Caco-2 (cell line): ENCODE results near the gene TMC6. TPM values are rescaled to one million over a fixed set of nuclear protein-coding genes. Genes with fewer than 3 reads are reported as not detected.

Source experiments
- BruUV-seq: library from RNA; stranded (reverse); fragments of 400-500 nt; replicated peaks from 2 replicates; lab custom pipeline; 2021; lab: Mats Ljungman, UMichigan
- CTCF ChIA-PET: fragments of 300-600 bp; sonication (Branson Sonifier 250); formaldehyde crosslinking; loops from one replicate; lab custom pipeline; 2022; ENCODE audit warnings: antibody characterized with exemption; lab: Charles Lee
- POLR2A ChIA-PET: fragments of 300-600 bp; sonication (Branson Sonifier 250); formaldehyde crosslinking; loops from one replicate; lab custom pipeline; 2022; ENCODE audit warnings: antibody characterized with exemption; lab: Charles Lee
- DNase-seq, 2 experiments: peaks; one replicate each; pipeline versions ENCODE4 v3.0.0 to v3.0.0-alpha.2; 2020 to 2022
- H3K27me3 ChIP-seq: replicated peaks from 2 replicates; pipeline ENCODE4 v1.6.0; 2011; ENCODE audit warnings: low read length; ENCODE audit not compliant: control insufficient read depth, insufficient read depth
- H3K36me3 ChIP-seq: 2 replicates; pipeline ENCODE4 v1.5.1; 2011; ENCODE audit warnings: low read length; ENCODE audit not compliant: control insufficient read depth, insufficient read depth
- H3K4me1 ChIP-seq: fragments of 250-450 bp; sonication (Bioruptor Pico); 2 replicates; pipeline ENCODE4 v1.5.1; 2020; ENCODE audit warnings: mild to moderate bottlenecking
- H3K4me3 ChIP-seq: 2 replicates; pipeline ENCODE4 v1.5.1; 2011; ENCODE audit warnings: low read depth, mild to moderate bottlenecking, control low read depth, low read length
- H3K9me3 ChIP-seq: fragments of 250-450 bp; sonication (Bioruptor Pico); 2 replicates; pipeline ENCODE4 v1.5.1; 2020; ENCODE audit warnings: mild to moderate bottlenecking, moderate library complexity
- H3K27ac Mint-ChIP-seq: one replicate; pipeline ENCODE4 v1.8.0; 2022; ENCODE audit warnings: mixed read lengths; ENCODE audit not compliant: unreplicated experiment
- H3K27me3 Mint-ChIP-seq: one replicate; pipeline ENCODE4 v1.8.0; 2022; ENCODE audit warnings: mixed read lengths; ENCODE audit not compliant: insufficient read depth, unreplicated experiment
- H3K36me3 Mint-ChIP-seq: one replicate; pipeline ENCODE4 v1.8.0; 2022; ENCODE audit warnings: mild to moderate bottlenecking, mixed read lengths; ENCODE audit not compliant: insufficient read depth, unreplicated experiment
- H3K4me1 Mint-ChIP-seq: one replicate; pipeline ENCODE4 v1.8.0; 2022; ENCODE audit warnings: low read depth, mixed read lengths; ENCODE audit not compliant: unreplicated experiment
- H3K4me3 Mint-ChIP-seq: one replicate; pipeline ENCODE4 v1.8.0; 2022; ENCODE audit warnings: mild to moderate bottlenecking, moderate library complexity, mixed read lengths; ENCODE audit not compliant: unreplicated experiment
- H3K9me3 Mint-ChIP-seq: one replicate; pipeline ENCODE4 v1.8.0; 2022; ENCODE audit warnings: mixed read lengths; ENCODE audit not compliant: unreplicated experiment
- intact Hi-C: fragments of 100-400 bp; cut with micrococcal nuclease; formaldehyde crosslinking; loops from one replicate; pipeline ENCODE4 v1.10.0; 2022; ENCODE audit not compliant: unreplicated experiment
- total RNA-seq: library from RNA; stranded (reverse); gene quantifications from 2 replicates; pipeline ENCODE4 v1.2.3, GENCODE V29; 2022
- TF ChIP-seq, protein P1 (sequence below), 2 experiments: fragments of 200-600 bp in 1 of 2; IDR thresholded peaks; 1 replicate in 1 of 2; 2 replicates in 1 of 2; pipeline versions ENCODE4 v1.5.1 to v1.8.0; 2011 to 2022; ENCODE audit warnings: antibody characterized with exemption in 1 of 2, control low read depth in 1 of 2, inconsistent platforms in 1 of 2, low read depth in 1 of 2, low read length in 1 of 2, mild to moderate bottlenecking in 1 of 2, moderate library complexity in 1 of 2; ENCODE audit not compliant: insufficient read depth in 1 of 2, severe bottlenecking in 1 of 2, unreplicated experiment in 1 of 2

The TMC6 gene
- total RNA-seq, 1 experiment from 2014 or later = 77.7 TPM

DNA sequence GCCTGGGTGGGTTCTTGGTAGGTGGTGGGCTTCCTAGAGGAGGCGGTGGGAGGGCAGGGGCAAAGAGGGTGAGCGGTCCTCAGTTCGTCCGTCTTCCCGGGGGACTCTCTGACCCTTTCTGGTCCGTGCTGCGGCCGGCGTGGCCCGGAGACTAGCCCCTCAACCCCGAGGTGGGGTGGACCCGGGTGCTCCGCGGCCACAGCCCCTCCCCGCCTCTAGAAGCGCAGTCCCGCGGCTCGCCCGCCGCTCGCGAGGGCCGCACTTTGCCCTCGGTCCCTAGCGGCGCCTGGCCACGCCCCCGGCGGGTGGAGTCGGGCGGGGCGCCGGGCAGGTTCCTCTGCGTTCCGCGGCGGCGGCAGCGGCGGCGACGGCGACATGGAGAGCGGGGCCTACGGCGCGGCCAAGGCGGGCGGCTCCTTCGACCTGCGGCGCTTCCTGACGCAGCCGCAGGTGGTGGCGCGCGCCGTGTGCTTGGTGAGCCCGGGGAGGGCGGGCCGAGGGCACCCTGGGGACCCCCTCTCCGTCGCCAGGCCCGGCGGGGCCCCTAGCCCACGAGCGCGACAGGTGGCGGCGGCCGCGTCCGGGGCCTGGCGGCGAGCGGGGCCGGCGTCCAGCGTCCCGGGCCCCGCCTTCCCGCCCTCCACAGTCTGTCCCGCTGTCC lies 39.8 kb upstream of the TMC6 start, which contains the start of gene SYNGR2:
TSS of gene SYNGR2 (plus strand) at position 340 of the 661 bp plus-strand sequence. CDS start at position 376, 36 bp downstream.
- Mint-ChIP-seq H3K36me3 (peaks cover 54% of the 10 kb centered on the region), H3K27ac (peak within 1 kb of the TSS; percentile 77), H3K9me3 (no peaks in the 10 kb centered on the region), H3K27me3 (no peaks in the 10 kb centered on the region), H3K4me3 (peak within 1 kb of the TSS; percentile 76), H3K4me1 (peaks cover 14% of the 10 kb centered on the region)
- ChIA-PET CTCF (interaction anchor here (0.6 to 1.4 kb wide), 2 partner anchors 33 to 40 kb away, joined by 6 to 9 read pairs; partner anchors contain the start of gene TMC6), POLR2A (interaction anchor here (1.9 kb wide), 1 partner anchor 18 kb away, joined by 12 read pairs; the partner anchor contains the start of genes AFMID and TK1)
- Histone ChIP-seq H3K4me3 (peak within 1 kb of the TSS; percentile 95), H3K27me3 (no peaks in the 10 kb centered on the region), H3K4me1 (peaks cover 20% of the 10 kb centered on the region), H3K36me3 (no peaks in the 10 kb centered on the region; the same call in 1 of the 2 replicates), H3K9me3 (no peaks in the 10 kb centered on the region)
- TF ChIP-seq, protein P1, sequence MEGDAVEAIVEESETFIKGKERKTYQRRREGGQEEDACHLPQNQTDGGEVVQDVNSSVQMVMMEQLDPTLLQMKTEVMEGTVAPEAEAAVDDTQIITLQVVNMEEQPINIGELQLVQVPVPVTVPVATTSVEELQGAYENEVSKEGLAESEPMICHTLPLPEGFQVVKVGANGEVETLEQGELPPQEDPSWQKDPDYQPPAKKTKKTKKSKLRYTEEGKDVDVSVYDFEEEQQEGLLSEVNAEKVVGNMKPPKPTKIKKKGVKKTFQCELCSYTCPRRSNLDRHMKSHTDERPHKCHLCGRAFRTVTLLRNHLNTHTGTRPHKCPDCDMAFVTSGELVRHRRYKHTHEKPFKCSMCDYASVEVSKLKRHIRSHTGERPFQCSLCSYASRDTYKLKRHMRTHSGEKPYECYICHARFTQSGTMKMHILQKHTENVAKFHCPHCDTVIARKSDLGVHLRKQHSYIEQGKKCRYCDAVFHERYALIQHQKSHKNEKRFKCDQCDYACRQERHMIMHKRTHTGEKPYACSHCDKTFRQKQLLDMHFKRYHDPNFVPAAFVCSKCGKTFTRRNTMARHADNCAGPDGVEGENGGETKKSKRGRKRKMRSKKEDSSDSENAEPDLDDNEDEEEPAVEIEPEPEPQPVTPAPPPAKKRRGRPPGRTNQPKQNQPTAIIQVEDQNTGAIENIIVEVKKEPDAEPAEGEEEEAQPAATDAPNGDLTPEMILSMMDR (IDR thresholded peaks at IDR 0.05; ENCODE audit: insufficient read depth in 1 of 2, low read depth in 1 of 2, low read length in 1 of 2, severe bottlenecking in 1 of 2, unreplicated experiment in 1 of 2) = no peak
- no TSS peak for BruUV-seq
- peak; percentile 87 to 97 for DNase-seq
- intact Hi-C loops = loop anchor here (2.0 to 5.0 kb wide), 2 partner anchors 18 to 41 kb away; partner anchors contain the start of genes AFMID, TK1 and TMC6

DNA sequence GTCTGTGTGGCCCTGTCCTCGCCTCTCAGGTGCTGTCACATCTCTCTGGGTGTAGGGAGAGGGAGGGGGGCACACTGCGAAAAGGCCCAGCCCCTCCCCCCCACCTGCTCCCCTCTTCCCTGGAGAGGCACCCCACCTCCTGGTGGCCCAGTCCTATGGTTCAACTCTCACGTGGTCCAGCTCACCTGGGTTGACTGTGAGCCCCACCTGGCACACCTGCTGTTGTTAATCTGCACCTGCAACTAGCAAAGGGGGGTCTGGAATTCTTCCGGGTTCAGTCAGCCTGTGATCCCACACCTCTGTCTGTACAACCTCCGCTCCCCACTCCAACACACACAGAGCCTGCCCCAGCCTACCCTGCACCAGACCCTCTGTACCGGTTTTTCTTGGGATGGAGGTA lies 37.9 kb upstream of the TMC6 start:
- no TSS peak for BruUV-seq
- intact Hi-C loops = loop anchor here (5.0 kb wide), 1 partner anchor 39 kb away; the partner anchor contains the start of gene TMC6
- TF ChIP-seq, protein P1 (IDR thresholded peaks at IDR 0.05; ENCODE audit: insufficient read depth in 1 of 2, low read depth in 1 of 2, low read length in 1 of 2, severe bottlenecking in 1 of 2, unreplicated experiment in 1 of 2) = peak in 1 of 2 experiments; percentile 8
- Mint-ChIP-seq H3K4me3 (no peak overlapping the region), H3K4me1 (no peaks in the 10 kb centered on the region), H3K27ac (no peak overlapping the region), H3K36me3 (peaks cover 34% of the 10 kb centered on the region), H3K9me3 (no peaks in the 10 kb centered on the region), H3K27me3 (no peaks in the 10 kb centered on the region)
- Histone ChIP-seq H3K27me3 (no peaks in the 10 kb centered on the region), H3K36me3 (no peaks in the 10 kb centered on the region), H3K4me3 (no peak overlapping the region), H3K9me3 (no peaks in the 10 kb centered on the region), H3K4me1 (peaks cover 11% of the 10 kb centered on the region)
- ChIA-PET CTCF (no interaction called here), POLR2A (no interaction called here)
- DNase-seq = no peak

DNA sequence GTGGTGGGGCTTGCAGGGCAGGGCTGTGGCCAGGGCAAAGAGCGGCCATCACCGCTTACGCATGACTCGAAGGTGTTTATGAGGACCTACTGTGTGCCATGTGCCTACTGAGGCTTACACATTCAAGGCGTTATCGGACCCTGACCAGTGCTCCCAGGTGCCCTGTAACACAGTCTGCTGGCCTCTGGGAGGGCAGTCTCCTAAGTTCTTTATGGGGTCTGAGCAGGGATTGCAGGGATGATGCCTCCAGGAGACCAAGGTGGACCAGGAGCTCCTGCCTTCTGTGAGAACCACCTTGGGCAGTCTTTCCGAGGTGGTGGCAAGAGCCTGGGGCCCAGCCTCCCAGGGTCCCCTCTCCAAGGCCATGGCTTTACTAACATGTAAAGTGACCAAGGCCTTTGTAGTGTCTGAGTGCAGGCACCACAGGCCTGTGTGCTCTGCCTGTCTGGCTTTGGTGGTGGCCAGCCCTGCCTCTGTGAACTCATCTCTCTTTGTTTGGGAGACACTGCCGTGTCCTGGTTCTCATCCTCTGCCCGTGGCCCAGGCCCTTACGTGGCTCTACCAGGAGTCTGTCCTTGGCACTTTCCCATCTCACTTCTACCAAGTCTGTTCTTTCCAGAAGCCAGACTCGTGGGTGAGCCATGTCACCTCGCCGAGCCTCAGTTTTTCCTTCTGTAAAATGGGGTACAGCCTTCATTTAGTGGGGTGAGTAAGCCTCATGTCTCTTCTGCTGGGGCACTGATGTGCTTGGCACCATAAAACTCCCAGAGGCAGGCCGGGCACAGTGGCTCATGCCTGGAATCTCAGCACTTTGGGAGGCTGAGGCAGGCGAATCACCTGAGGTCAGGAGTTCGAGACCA lies 36.4 kb upstream of the TMC6 start:
- CTCF ChIA-PET = no interaction called here
- peaks cover 8% of the 10 kb centered on the region for H3K4me1 ChIP-seq

More for the DNA sequence above, 36.4 kb upstream of the TMC6 start:
- Mint-ChIP-seq H3K4me3 (no peak overlapping the region), H3K27ac (no peak overlapping the region), H3K36me3 (peaks cover 20% of the 10 kb centered on the region), H3K27me3 (no peaks in the 10 kb centered on the region), H3K4me1 (no peaks in the 10 kb centered on the region), H3K9me3 (no peaks in the 10 kb centered on the region)
- no TSS peak for BruUV-seq
- no peak for DNase-seq
- no peaks in the 10 kb centered on the region for H3K9me3 ChIP-seq
- intact Hi-C loops = loop anchor here (5.0 kb wide), 1 partner anchor 38 kb away; the partner anchor contains the start of gene TMC6
- no peak overlapping the region for H3K4me3 ChIP-seq
- TF ChIP-seq, protein P1 (IDR thresholded peaks at IDR 0.05; ENCODE audit: insufficient read depth in 1 of 2, low read depth in 1 of 2, low read length in 1 of 2, severe bottlenecking in 1 of 2, unreplicated experiment in 1 of 2) = no peak
- H3K36me3 ChIP-seq = no peaks in the 10 kb centered on the region
- POLR2A ChIA-PET = no interaction called here
- no peaks in the 10 kb centered on the region for H3K27me3 ChIP-seq
